Measurements from ENCODE around the gene COA6.
"Not testable (repeated sequence)": the region's sequence is repeated elsewhere in the genome, so short reads cannot be mapped to it uniquely, and the experiment has no call there.

Gene COA6

DNA sequence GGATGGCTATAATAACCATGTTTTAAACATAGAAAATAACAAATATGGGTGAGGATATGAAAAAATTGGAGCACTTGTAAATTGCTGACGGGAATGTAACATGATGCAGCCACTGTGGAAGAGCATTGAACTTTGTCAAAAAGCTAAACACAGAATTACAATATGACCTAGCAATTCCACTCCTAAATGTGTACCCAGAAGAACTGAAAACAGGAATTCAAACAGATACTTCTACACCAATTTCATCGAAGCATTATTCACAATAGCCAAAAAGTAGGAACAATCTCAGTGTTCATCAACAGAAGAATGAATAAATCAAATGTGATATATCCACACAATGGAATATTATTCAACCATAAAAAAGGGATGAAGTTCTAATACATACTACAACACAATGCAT is 32.7 kb upstream of the COA6 start:
- intact Hi-C loops (cut with DNase I; ENCODE audit: low total_unique reads), result no loop called here
- Histone ChIP-seq H3K4me3 (no peak overlapping the region), H3K27me3 (no peaks in the 10 kb centered on the region), H3K9me3 (peaks cover 0 to 26% (median 13%) of the 10 kb centered on the region in 3 donors), H3K4me1 (no peaks in the 10 kb centered on the region), H3K27ac (no peak overlapping the region), H3K36me3 (no peaks in the 10 kb centered on the region)
- no peak for TF ChIP-seq CTCF (IDR thresholded peaks at IDR 0.05)
- DNase-seq, result no peak

- no peak for DNase-seq
- no peaks in the 10 kb centered on the region for H3K27me3 ChIP-seq
- H3K9me3 ChIP-seq, result peaks cover 0 to 16% (median 0%) of the 10 kb centered on the region in 3 donors
- no peaks in the 10 kb centered on the region for H3K4me1 ChIP-seq
- no peak for TF ChIP-seq CTCF (IDR thresholded peaks at IDR 0.05)
- H3K36me3 ChIP-seq, result no peaks in the 10 kb centered on the region
- H3K4me3 ChIP-seq, result no peak overlapping the region
- intact Hi-C loops (cut with DNase I; ENCODE audit: low total_unique reads), result no loop called here
- H3K27ac ChIP-seq, result no peak overlapping the region
Measured at GRCh38 chr1:234342774-234343173, 30.5 kb upstream of the COA6 start.

DNA sequence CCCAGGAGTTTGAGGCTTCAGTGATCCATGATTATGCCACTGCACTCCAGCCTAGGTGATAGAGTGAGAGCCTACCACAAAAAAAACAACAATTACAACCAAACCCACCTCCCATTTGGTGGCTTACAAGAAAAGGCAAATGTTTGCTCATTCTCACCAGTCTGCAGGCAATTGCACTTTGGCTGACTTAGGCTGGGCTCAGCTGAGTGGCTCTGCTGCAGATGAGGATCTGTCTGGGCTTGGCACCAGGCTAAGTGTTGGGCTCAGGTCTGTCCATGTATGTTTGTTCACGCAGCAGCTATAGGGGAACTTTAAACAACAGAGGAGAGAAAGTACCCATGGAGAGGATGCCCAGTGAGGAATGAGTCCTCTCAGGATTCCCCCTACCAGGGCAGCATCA is 28.0 kb upstream of the COA6 start:
- H3K27ac ChIP-seq, result no peak overlapping the region
- intact Hi-C loops (cut with DNase I; ENCODE audit: low total_unique reads), result no loop called here
- no peak for DNase-seq
- no peaks in the 10 kb centered on the region for H3K4me1 ChIP-seq
- H3K27me3 ChIP-seq, result no peaks in the 10 kb centered on the region
- TF ChIP-seq CTCF (IDR thresholded peaks at IDR 0.05), result no peak
- H3K36me3 ChIP-seq, result no peaks in the 10 kb centered on the region
- no peak overlapping the region for H3K4me3 ChIP-seq
- peaks cover 0 to 9% (median 0%) of the 10 kb centered on the region in 3 donors for H3K9me3 ChIP-seq

- Histone ChIP-seq H3K9me3 (peaks cover 0 to 3% (median 0%) of the 10 kb centered on the region in 3 donors), H3K27ac (no peak overlapping the region), H3K36me3 (no peaks in the 10 kb centered on the region), H3K27me3 (no peaks in the 10 kb centered on the region), H3K4me3 (no peak overlapping the region), H3K4me1 (no peaks in the 10 kb centered on the region)
- DNase-seq, result no peak
- intact Hi-C loops (cut with DNase I; ENCODE audit: low total_unique reads), result no loop called here
- TF ChIP-seq CTCF (IDR thresholded peaks at IDR 0.05), result no peak
Measured at GRCh38 chr1:234348964-234349363, 24.3 kb upstream of the COA6 start.

DNA sequence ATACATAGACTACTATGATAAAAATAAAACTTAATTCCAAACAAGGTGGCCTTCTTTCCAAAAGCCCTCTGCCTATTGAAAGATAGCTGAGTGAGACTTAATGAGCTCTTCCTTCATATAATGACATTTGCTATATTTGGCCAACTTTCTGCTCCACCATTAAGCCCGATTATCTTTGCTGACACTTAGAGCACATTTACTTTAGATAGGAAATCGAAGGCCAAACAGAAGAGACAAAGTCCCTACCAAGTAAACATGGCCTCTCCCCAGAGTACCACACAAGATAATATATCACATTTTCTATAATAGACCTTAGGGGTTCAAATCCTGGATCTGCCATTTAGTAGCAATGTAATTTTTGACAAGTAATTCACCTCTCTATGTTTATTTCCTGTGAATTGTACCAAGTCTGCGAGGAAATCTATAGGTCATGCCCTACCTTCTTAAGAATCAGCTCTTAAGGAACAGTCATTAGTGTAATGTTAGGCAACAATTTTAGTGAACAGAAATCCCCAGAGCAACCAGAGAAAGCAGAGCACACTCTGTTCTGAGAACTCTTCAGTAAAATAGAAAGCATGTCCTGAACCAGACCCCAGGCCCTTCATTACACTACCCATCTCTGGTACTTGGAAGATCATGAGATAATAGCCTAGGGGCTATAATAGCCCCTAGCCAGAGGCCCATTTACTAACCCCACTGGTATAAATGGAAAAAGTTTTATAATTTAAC is 17.3 kb upstream of the COA6 start:
- no peak for DNase-seq
- no peak for TF ChIP-seq CTCF (IDR thresholded peaks at IDR 0.05)
- Histone ChIP-seq H3K27me3 (peaks cover 0 to 4% of the 10 kb centered on the region in 2 donors), H3K36me3 (no peaks in the 10 kb centered on the region), H3K4me3 (no peak overlapping the region), H3K9me3 (no peaks in the 10 kb centered on the region), H3K27ac (no peak overlapping the region), H3K4me1 (no peaks in the 10 kb centered on the region)
- intact Hi-C loops (cut with DNase I; ENCODE audit: low total_unique reads), result no loop called here

DNA sequence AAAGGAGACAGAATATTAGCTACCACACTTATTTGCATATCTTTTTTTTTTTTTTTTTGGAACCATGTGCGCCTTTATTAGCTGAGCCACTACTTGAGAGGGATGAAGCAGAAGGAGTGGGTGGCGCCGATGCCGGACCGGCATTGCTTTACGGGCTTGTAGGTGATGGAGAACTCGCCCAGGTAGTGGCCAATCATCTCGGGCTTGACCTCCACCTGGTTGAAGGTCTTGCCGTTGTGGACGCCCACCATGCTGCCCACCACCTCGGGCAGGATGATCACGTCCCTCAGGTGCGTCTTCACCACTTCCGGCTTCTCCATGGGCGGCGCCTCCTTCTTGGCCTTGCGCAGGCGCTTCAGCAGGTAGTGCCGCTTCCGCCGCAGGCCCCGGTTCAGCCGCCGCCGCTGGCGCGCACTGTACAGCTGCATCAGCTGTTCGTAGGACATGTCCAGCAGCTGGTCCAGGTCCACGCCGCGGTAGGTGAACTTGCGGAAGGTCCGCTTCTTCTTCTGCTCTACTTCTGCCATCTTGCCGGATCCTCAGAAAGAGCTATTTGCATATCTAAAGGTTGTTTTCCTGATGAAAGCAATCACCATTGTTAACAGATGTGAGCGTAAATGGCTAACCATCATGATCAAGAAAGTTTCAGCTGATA is 16.5 kb upstream of the COA6 start:
- H3K36me3 ChIP-seq; DNase-seq; H3K27ac ChIP-seq; intact Hi-C loops (cut with DNase I; ENCODE audit: low total_unique reads); H3K4me1 ChIP-seq; H3K27me3 ChIP-seq; H3K9me3 ChIP-seq: not testable (repeated sequence)
- peak overlapping the region; percentile 7 to 37 for H3K4me3 ChIP-seq

Data from tibial artery (tissue), 4 donors.